ENCODE results near the gene MRTFA. TPM values are rescaled to one million over a fixed set of nuclear protein-coding genes. Genes with fewer than 3 reads are reported as not detected.

MRTFA gene
- total and polyA plus RNA-seq, 2 of the 13 experiments (the other 11 are each of a cell fraction or from before 2014, with no cell fraction given), result 2.4 to 8.2 TPM

- ChIA-PET POLR2A (interaction anchor here (1.2 to 1.4 kb wide), 2 partner anchors 16 to 38 kb away, joined by 3 to 8 read pairs; partner anchors contain the start of gene MRTFA), CTCF (ENCODE audit: low intra/inter-chr PET ratio, low total read pairs) (no interaction called here)
- H3K4me2 ChIP-seq (ENCODE audit: low read depth, low read length), result no peak overlapping the region
- 89% methylated on average over 1 of the region's 1 CpG for WGBS (ENCODE audit: low lambda C conversion rate)
- intact Hi-C loops (cut with micrococcal nuclease; ENCODE audit: unreplicated experiment), result no loop called here
- H3K9me3 ChIP-seq (ENCODE audit: low read length), result peaks cover 7% of the 10 kb centered on the region; the same call in 1 of the 2 replicates
- peaks cover 19% of the 10 kb centered on the region for H3K4me1 ChIP-seq (ENCODE audit: insufficient read depth, low read length)
- no peaks in the 10 kb centered on the region for H3K27me3 ChIP-seq (ENCODE audit: control insufficient read depth in 1 of 2, insufficient read depth in 2 of 2, low read length in 2 of 2)
- in situ Hi-C loops (cut with HindIII; ENCODE audit: extremely low pct_ligation_motif_present, low pct_unique_long_range_greater_than_20kb), result no loop called here
- no peaks in the 10 kb centered on the region; a peak in 1 of 5 replicates for H3K36me3 ChIP-seq (replicated peaks in 1 of 2; ENCODE audit: control insufficient read depth in 1 of 2, insufficient read depth in 2 of 2, low read length in 2 of 2)
- H3K27ac ChIP-seq (ENCODE audit: extremely low read length, insufficient read depth, low read length), result no peak overlapping the region
- FAIRE-seq, result no peak
- TF ChIP-seq FOSL2 (CRISPR knock-in tag; IDR thresholded peaks at IDR 0.05) (0 out of 2 replicates have a peak, but pooled peaks have one; percentile 18), TARDBP (CRISPR knock-in tag; IDR thresholded peaks at IDR 0.05) (no peak), ZNF234 (CRISPR knock-in tag; conservative IDR thresholded peaks at IDR 0.05) (peak; percentile 100)
- H3K9ac ChIP-seq (ENCODE audit: insufficient read depth, low read depth, low read length), result no peak overlapping the region
- no peak overlapping the region for H3K4me3 ChIP-seq (replicated peaks in 1 of 3; ENCODE audit: insufficient read depth in 1 of 3, low read depth in 2 of 3, low read length in 3 of 3)
- no peak overlapping the region for H2AFZ ChIP-seq (ENCODE audit: low read length)
- H4K20me1 ChIP-seq (ENCODE audit: insufficient read depth, low read length), result 0 out of 2 replicates have a peak, but pooled peaks cover 5% of the 10 kb centered on the region
- no TSS peak for BruUV-seq (replicated peaks)
- no peak for ATAC-seq
- no peak for DNase-seq (ENCODE audit: low spot score)
- H3K79me2 ChIP-seq (ENCODE audit: insufficient read depth, low read length), result peaks cover 48% of the 10 kb centered on the region
These were observed 16.0 kb downstream of the MRTFA start for GRCh38 chr22:40620464-40621046.

GRCh38 chr22:40618400-40618799, 18.1 kb downstream of the MRTFA start:
- ATAC-seq, result no peak
- H3K36me3 ChIP-seq (replicated peaks in 1 of 2; ENCODE audit: control insufficient read depth in 1 of 2, insufficient read depth in 2 of 2, low read length in 2 of 2), result no peaks in the 10 kb centered on the region; a peak in 1 of 5 replicates
- TF ChIP-seq PAWR (CRISPR knock-in tag; IDR thresholded peaks at IDR 0.05; ENCODE audit: borderline replicate concordance), result no peak
- in situ Hi-C loops (cut with HindIII; ENCODE audit: extremely low pct_ligation_motif_present, low pct_unique_long_range_greater_than_20kb), result no loop called here
- peaks cover 19% of the 10 kb centered on the region for H3K4me1 ChIP-seq (ENCODE audit: insufficient read depth, low read length)
- no peak overlapping the region for H3K4me3 ChIP-seq (replicated peaks in 1 of 3; ENCODE audit: insufficient read depth in 1 of 3, low read depth in 2 of 3, low read length in 3 of 3)
- H3K9me3 ChIP-seq (ENCODE audit: low read length), result peaks cover 7% of the 10 kb centered on the region; the same call in 1 of the 2 replicates
- no peak overlapping the region for H3K9ac ChIP-seq (ENCODE audit: insufficient read depth, low read depth, low read length)
- peaks cover 40% of the 10 kb centered on the region for H3K79me2 ChIP-seq (ENCODE audit: insufficient read depth, low read length)
- no peak overlapping the region for H3K4me2 ChIP-seq (ENCODE audit: low read depth, low read length)
- H3K27me3 ChIP-seq (ENCODE audit: control insufficient read depth in 1 of 2, insufficient read depth in 2 of 2, low read length in 2 of 2), result no peaks in the 10 kb centered on the region
- FAIRE-seq, result no peak
- H2AFZ ChIP-seq (ENCODE audit: low read length), result no peak overlapping the region
- no peak for DNase-seq (ENCODE audit: low spot score)
- H3K27ac ChIP-seq (ENCODE audit: extremely low read length, insufficient read depth, low read length), result no peak overlapping the region
- WGBS (ENCODE audit: low lambda C conversion rate), result 98% methylated on average over 5 of the region's 5 CpGs
- POLR2A ChIA-PET, result no interaction called here
- intact Hi-C loops (cut with micrococcal nuclease; ENCODE audit: unreplicated experiment), result no loop called here
- 0 out of 2 replicates have a peak, but pooled peaks cover 5% of the 10 kb centered on the region for H4K20me1 ChIP-seq (ENCODE audit: insufficient read depth, low read length)
- CTCF ChIA-PET (ENCODE audit: low intra/inter-chr PET ratio, low total read pairs), result no interaction called here
- BruUV-seq (replicated peaks), result no TSS peak

All from HepG2 (cell line).